Subcutaneous abdominal adipose tissue (tissue), 5 donors: ENCODE measurements around the gene ZBTB44.

Experiments
- H3K27ac ChIP-seq: one replicate; pipeline ENCODE4 v1.7.0; 2013; ENCODE audit warnings: low read depth, mild to moderate bottlenecking, inconsistent platforms, low read length, moderate library complexity
- H3K27me3 ChIP-seq, 5 donors: one replicate each; pipeline ENCODE4 v1.7.0; 2013; ENCODE audit warnings: low read length in 5 of 5, inconsistent platforms in 1 of 5; ENCODE audit not compliant: control insufficient read depth in 5 of 5, insufficient read depth in 4 of 5
- H3K36me3 ChIP-seq, 5 donors: one replicate each; pipeline ENCODE4 v1.7.0; 2013; ENCODE audit warnings: low read length in 5 of 5; ENCODE audit not compliant: control insufficient read depth in 5 of 5, insufficient read depth in 5 of 5
- H3K4me1 ChIP-seq, 5 donors: one replicate each; pipeline ENCODE4 v1.7.0; 2013; ENCODE audit warnings: low read length in 5 of 5, mild to moderate bottlenecking in 3 of 5, moderate library complexity in 1 of 5; ENCODE audit not compliant: control insufficient read depth in 5 of 5, insufficient read depth in 5 of 5
- H3K4me3 ChIP-seq, 5 donors: one replicate each; pipeline ENCODE4 v1.7.0; 2013; ENCODE audit warnings: low read length in 5 of 5, low read depth in 1 of 5
- H3K9ac ChIP-seq, 5 donors: one replicate each; pipeline ENCODE4 v1.7.0; 2013; ENCODE audit warnings: low read length in 5 of 5, mild to moderate bottlenecking in 4 of 5, moderate library complexity in 3 of 5
- H3K9me3 ChIP-seq, 5 donors: one replicate each; pipeline ENCODE4 v1.7.0; 2013; ENCODE audit warnings: low read length in 5 of 5; ENCODE audit not compliant: control insufficient read depth in 5 of 5
- donor health status: healthy.
- donor health status: healthy.
- donor health status: healthy.
- donor health status: healthy.
- donor health status: healthy.

The ZBTB44 gene

DNA sequence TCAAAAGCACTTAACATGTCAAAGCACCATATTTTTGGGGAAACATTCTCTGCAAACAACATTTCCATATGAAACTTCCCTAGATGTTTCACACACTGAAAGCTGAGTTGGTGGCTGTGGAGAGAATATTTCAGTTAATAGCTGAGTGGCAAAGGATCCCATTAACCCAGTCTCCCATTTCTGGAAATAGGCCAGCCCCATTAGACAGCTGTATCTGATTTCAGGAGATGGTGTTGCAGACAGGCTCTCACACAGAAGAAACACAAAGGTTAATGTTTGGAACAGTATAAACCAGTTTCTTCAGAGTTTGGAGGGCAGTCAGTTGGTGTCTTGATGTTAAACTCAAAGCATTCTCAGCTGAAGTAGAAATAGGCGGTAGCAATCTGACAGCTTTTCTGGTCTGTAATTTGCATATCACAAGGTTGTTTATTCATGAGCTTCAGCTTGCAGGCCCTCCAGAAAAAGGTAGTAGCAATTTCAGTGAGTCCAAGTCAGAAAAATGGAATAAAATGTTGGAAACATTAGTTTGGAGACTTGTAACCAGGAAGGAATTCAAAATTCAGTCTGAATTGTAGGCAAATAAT lies 15.5 kb upstream of the ZBTB44 start:
- Histone ChIP-seq H3K27me3 (no peaks in the 10 kb centered on the region), H3K4me3 (no peak overlapping the region), H3K36me3 (no peaks in the 10 kb centered on the region)

DNA sequence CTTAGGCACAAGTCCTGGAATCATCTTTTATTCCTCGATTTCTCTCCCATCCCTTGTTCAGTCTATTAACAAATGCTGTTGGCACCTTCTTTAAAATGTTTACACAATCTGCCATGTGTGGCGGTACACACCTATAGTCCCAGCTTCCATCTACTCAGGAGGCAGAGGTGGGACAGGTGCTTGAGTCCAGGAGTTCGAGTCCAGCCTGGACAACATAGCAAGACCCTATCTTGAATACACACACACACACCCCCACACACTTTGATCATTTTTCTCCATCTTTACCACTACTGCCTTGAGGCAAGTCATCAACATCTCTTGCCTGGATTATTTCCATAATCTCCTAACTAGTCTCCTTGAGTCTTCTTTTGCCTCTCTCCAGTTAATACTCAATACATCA lies 13.7 kb upstream of the ZBTB44 start:
- no peak overlapping the region for H3K4me3 ChIP-seq
- H3K9ac ChIP-seq = no peak overlapping the region
- H3K36me3 ChIP-seq = no peaks in the 10 kb centered on the region
- no peaks in the 10 kb centered on the region for H3K9me3 ChIP-seq
- no peaks in the 10 kb centered on the region for H3K4me1 ChIP-seq
- no peaks in the 10 kb centered on the region for H3K27me3 ChIP-seq
- no peak overlapping the region for H3K27ac ChIP-seq

More for the DNA sequence above, 15.5 kb upstream of the ZBTB44 start:
- Histone ChIP-seq H3K9me3 (no peaks in the 10 kb centered on the region), H3K4me1 (no peaks in the 10 kb centered on the region), H3K9ac (no peak overlapping the region), H3K27ac (no peak overlapping the region)

DNA sequence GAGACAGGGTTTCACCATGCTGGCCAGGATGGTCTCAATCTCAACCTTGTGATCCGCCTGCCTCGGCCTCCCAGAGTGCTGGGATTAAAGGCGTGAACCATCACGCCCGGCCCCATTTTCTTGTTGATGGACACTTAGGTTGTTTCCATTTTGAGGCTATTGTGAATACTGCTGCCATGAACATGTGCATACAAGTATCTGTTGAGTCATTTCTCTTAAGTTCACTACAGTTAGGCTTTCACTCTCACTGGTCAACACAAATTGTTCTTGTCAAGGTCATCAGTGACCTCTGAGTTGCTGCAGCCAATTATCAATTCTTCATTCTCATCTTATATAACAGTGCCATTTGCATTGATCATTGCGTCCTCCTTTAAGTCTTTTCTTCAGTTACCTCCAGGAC lies 13.0 kb upstream of the ZBTB44 start:
- no peak overlapping the region for H3K9ac ChIP-seq
- H3K4me3 ChIP-seq = no peak overlapping the region
- no peaks in the 10 kb centered on the region for H3K36me3 ChIP-seq
- no peak overlapping the region for H3K27ac ChIP-seq
- H3K27me3 ChIP-seq = no peaks in the 10 kb centered on the region
- no peaks in the 10 kb centered on the region for H3K9me3 ChIP-seq
- H3K4me1 ChIP-seq = no peaks in the 10 kb centered on the region

DNA sequence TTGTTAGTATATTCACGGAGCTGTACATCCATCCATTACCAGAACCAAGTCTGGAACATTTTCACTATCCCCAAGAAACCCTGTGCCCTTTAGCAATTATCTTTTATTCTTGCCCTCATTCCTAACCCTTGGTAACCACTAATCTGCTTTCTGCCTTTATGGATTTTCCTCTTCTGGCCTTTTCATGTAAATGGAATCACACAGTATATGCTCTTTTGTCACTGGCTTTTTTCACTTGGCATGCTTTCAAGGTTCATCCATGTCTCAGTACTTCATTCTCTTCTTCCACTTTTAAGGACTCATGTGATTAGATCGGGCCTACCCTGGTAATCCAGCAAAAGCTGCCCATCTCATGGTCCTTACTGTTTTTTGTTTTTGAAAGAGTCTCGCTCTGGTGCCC lies 11.0 kb upstream of the ZBTB44 start:
- no peak overlapping the region for H3K27ac ChIP-seq
- no peak overlapping the region for H3K9ac ChIP-seq
- H3K4me1 ChIP-seq = no peaks in the 10 kb centered on the region
- no peaks in the 10 kb centered on the region for H3K27me3 ChIP-seq
- peaks cover 0 to 9% (median 5%) of the 10 kb centered on the region in 5 donors for H3K9me3 ChIP-seq
- no peak overlapping the region for H3K4me3 ChIP-seq
- no peaks in the 10 kb centered on the region for H3K36me3 ChIP-seq

DNA sequence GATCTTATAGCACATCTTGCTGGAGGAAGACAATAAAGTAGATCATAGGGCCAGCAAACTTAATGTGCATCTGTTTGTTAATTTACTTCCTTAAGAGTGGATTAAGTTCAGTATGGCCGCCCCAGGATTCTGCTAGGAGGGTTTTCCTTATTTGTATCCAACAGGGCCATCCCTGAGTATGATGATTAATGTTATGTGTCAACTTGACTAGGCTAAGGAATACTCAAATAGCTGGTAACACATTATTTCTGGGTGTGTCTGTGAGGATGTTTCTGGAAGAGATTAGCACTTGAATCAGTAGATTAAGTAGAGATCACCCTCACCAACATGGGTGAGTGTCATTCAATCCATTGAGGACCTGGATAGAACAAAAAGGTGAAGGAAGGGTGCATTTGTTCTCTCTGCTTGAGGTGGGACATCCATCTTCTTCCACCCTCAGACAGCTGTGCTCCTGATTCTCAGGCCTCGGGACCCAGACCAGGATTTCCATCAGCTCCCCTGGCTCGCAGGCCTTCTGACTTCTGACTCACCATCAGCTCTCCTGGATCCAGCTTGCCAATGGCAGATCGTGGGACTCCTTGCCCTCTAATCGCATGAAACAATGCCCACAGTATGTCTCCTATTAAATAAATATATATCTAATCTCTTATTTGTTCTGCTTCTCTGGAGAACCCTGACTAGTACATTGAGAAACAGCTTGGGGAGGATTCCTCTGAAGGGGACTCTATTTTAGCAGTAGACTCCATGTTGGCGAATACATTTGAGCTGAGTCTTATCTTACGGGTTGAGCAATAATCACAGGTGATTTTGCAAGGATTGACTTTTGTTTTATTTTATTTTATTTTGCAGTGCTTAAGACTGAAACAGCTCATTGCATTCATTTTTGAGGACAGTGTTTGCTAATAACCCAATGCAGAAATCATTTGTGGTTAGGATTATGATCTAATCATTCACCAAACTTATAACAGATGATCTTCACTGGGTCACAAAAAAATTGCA lies 9.0 kb upstream of the ZBTB44 start:
- Histone ChIP-seq H3K36me3 (no peaks in the 10 kb centered on the region), H3K9ac (no peak overlapping the region), H3K27me3 (no peaks in the 10 kb centered on the region), H3K9me3 (peaks cover 0 to 9% (median 5%) of the 10 kb centered on the region in 5 donors), H3K4me1 (no peaks in the 10 kb centered on the region), H3K4me3 (no peak overlapping the region), H3K27ac (no peak overlapping the region)

DNA sequence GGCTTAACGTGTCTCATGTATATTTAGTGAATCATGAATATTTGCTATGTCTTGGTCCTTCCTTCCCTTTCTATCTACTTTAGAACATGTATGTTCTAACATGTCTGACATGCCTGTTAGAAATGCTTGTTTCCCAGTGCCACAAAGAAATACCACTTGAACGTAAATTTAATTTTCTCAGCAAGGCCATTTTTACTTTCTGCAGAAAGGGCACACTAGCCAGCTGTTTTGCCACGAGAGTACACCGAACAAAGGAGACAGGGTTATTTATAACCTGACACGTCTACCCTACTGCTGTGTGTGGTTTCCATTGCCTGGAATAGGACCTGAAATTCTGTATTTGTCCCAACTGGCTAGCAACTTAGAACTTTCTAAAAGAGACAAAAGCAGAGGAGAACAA lies 7.4 kb upstream of the ZBTB44 start:
- Histone ChIP-seq H3K27me3 (no peaks in the 10 kb centered on the region), H3K4me3 (no peak overlapping the region), H3K27ac (no peak overlapping the region), H3K4me1 (peaks cover 0 to 11% (median 0%) of the 10 kb centered on the region in 5 donors), H3K36me3 (no peaks in the 10 kb centered on the region), H3K9me3 (peaks cover 0 to 9% (median 5%) of the 10 kb centered on the region in 5 donors), H3K9ac (no peak overlapping the region)

DNA sequence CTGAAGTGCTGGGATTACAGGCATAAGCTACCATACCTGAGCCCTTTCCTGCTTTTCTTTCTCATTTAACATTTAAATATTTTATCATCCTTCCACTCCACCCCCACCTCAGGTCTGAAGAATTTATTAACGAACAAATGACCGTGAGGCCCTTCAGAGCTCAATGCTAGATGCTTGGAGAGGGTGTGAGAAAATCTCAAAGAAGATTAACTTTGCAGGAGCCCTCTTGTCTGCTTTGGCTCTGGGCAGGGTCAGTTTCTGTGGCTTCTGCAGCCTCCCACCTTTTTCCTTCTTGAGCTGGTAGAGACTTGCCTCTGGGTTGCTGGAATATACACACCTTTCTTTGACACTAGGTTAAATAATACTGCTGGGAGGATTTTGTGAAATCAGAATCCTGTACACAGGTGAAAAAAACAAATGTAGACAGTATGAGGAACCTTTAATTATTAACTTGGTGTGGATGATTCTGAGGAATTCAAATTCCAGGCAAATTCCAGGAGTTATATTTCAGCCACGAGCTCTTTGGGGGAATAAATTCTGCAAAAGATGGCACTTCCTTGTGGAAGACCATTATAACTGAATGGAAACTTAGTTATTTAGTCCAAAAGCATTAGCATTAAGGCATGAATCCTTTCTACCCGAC lies 3.4 kb upstream of the ZBTB44 start:
- H3K27ac ChIP-seq = no peak overlapping the region

DNA sequence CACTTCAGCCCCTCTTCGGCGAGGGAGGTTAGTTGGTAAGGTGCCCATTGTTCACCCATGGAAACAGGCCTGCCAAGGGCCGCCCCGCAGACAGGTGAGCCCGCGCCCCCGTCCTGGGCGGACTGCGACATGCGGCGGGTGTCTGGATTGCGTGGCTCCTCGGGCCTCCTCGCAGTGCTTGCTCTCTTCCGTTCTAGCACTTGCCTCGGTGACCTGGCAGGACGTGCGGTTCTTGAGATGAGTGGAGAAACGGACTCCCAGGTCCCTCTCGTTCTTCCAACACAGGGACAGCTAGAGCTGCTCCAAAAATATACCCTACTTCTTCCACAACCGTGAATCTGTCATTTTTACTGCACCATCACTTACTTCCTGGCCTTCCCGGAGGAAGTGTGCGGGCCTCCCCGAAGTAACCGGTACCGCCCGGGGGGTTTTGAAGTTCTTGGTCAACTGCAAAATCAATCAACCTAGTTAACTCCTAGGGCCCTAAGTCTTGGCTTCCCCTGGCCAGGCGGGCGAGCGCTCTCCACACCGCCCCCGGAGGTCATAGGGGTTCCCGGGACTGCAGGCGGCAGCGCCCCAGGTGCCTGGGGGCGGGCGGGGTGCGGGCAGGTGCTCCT lies 745 bp upstream of the ZBTB44 start:
- no peaks in the 10 kb centered on the region for H3K36me3 ChIP-seq
- H3K9me3 ChIP-seq = no peaks in the 10 kb centered on the region
- peaks cover 0 to 39% (median 28%) of the 10 kb centered on the region in 5 donors for H3K4me1 ChIP-seq
- peak overlapping the region; percentile 74 to 89 (median 78) for H3K4me3 ChIP-seq
- H3K27me3 ChIP-seq = no peaks in the 10 kb centered on the region
- peak overlapping the region; percentile 28 to 85 (median 65) for H3K9ac ChIP-seq
- peak overlapping the region; percentile 65 for H3K27ac ChIP-seq

More for the DNA sequence above, 3.4 kb upstream of the ZBTB44 start:
- H3K4me1 ChIP-seq = peaks cover 0 to 25% (median 17%) of the 10 kb centered on the region in 5 donors
- no peak overlapping the region for H3K9ac ChIP-seq
- no peaks in the 10 kb centered on the region for H3K36me3 ChIP-seq
- H3K4me3 ChIP-seq = no peak overlapping the region
- no peaks in the 10 kb centered on the region for H3K27me3 ChIP-seq
- H3K9me3 ChIP-seq = peaks cover 0 to 9% (median 5%) of the 10 kb centered on the region in 5 donors

DNA sequence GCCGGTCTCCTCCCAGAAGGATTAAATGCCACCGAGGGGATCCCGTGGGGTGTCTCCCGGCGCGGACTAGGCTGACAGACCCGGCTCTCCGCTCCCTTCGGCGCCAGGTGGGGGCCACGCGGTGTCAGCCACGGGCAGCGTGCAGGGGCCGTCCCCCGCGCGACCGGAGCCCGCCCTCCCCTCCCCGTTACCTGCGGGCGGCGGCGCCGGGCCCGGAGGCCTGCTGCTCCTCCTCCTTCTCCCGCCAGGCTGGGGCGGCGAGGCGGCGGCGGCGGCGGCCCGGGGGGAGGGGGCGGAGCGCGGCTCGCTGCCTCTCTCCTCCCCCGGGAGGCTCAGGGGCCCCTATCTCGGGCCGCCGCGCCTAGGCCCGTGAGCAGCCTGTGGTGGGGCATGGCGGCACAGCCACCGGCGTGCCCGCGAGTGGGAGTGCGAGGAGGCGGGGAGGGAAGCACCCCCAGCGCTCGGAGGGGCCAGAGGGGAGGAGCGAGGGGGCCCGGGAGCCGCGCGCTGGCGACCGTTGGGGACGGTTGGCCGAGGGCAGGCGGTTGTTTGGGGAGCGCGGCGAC lies 450 bp downstream of the ZBTB44 start:
- Histone ChIP-seq H3K9ac (peak overlapping the region in 4 of 5 donors; percentile 75 to 96 (median 90)), H3K36me3 (no peaks in the 10 kb centered on the region), H3K4me3 (peak overlapping the region in 4 of 5 donors; percentile 75 to 83 (median 80)), H3K27me3 (no peaks in the 10 kb centered on the region), H3K9me3 (no peaks in the 10 kb centered on the region), H3K4me1 (peaks cover 0 to 42% (median 30%) of the 10 kb centered on the region in 5 donors), H3K27ac (peak overlapping the region; percentile 74)
